ENCODE results near the gene IL4R. TPM values are rescaled to one million over a fixed set of nuclear protein-coding genes. Genes with fewer than 3 reads are reported as not detected.
A peak's percentile ranks its signal among the peaks of the same experiment; 100 is the strongest.

The IL4R gene
- total and polyA plus RNA-seq, 2 of the 13 experiments (the other 11 are each of a cell fraction or from before 2014, with no cell fraction given) = 15.9 to 49.6 TPM

DNA sequence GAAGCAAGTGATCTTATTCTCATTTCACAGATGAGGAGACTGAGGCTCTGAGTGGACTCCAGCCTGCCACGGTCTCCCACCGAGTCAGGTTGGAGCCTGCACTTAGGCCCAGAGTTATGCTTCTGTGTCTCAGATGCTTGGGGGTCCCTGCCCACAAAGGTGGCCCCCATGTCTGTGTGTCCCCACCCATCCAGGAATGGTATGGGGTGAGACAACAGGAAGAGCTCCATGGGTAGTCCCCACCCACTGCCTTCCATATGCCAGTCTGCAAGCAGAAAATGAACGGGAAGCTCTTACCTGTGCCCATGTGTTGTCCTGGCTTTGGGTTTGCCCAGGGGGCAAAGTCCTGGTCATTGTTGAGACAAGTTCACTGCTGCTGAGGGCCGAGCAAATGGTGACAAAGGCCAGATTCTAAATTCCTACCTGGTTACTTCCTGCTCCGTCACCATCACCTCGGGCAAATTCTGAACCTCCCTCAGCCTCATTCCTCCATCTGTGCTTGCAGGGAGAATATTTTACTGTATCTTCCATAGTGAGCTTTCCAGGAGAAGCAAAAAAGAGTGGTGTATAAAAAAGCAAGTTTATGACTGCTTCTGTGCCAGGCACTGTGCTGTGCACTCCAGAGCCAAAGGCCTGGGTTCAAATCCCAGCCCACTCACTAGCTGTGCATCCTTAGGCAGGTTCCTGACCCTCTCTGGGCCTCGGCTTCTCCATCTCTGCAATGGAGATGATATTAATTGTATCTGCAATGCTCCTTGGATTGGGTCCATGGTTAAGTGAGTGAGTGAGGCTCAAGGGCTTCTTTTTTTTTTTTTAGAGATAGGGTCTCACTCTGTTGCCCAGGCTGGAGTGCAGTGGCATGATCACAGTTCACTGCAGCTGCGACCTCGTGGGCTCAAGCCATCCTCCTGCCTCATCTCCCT, 9.3 kb downstream of the IL4R start (continued):
- TF ChIP-seq ARID2 (CRISPR knock-in tag; IDR thresholded peaks at IDR 0.05; ENCODE audit: borderline replicate concordance) (no peak), ETV5 (CRISPR knock-in tag; IDR thresholded peaks at IDR 0.05; ENCODE audit: borderline replicate concordance) (peak; percentile 69; the same call in 1 of the 2 replicates), HNF4G (IDR thresholded peaks at IDR 0.05; ENCODE audit: borderline replicate concordance, low read depth, low read length) (peak; percentile 89; the same call in 1 of the 2 replicates), HNF4G (CRISPR knock-in tag; IDR thresholded peaks at IDR 0.05; ENCODE audit: borderline replicate concordance, low read depth) (peak; percentile 88; the same call in 1 of the 2 replicates), BRD4 (CRISPR knock-in tag; IDR thresholded peaks at IDR 0.05) (no peak), RARA (CRISPR knock-in tag; IDR thresholded peaks at IDR 0.05) (peak; percentile 70), ZNF652 (CRISPR knock-in tag; IDR thresholded peaks at IDR 0.05; ENCODE audit: borderline replicate concordance, low read depth) (0 out of 2 replicates have a peak, but pooled peaks have one; percentile 17), TGIF2 (CRISPR knock-in tag; IDR thresholded peaks at IDR 0.05) (no peak), KDM3A (CRISPR knock-in tag; IDR thresholded peaks at IDR 0.05; ENCODE audit: low read depth) (0 out of 2 replicates have a peak, but pooled peaks have one; percentile 40), ZC3H4 (CRISPR knock-in tag; IDR thresholded peaks at IDR 0.05; ENCODE audit: borderline replicate concordance) (no peak), RARG (CRISPR knock-in tag; IDR thresholded peaks at IDR 0.05; ENCODE audit: low read depth) (no peak), ZNF788 (CRISPR knock-in tag; IDR thresholded peaks at IDR 0.05; ENCODE audit: borderline replicate concordance) (peak; percentile 51; the same call in 1 of the 2 replicates), ZNF570 (CRISPR knock-in tag; IDR thresholded peaks at IDR 0.05; ENCODE audit: borderline replicate concordance) (no peak)
- TF ChIP-seq, protein P1, sequence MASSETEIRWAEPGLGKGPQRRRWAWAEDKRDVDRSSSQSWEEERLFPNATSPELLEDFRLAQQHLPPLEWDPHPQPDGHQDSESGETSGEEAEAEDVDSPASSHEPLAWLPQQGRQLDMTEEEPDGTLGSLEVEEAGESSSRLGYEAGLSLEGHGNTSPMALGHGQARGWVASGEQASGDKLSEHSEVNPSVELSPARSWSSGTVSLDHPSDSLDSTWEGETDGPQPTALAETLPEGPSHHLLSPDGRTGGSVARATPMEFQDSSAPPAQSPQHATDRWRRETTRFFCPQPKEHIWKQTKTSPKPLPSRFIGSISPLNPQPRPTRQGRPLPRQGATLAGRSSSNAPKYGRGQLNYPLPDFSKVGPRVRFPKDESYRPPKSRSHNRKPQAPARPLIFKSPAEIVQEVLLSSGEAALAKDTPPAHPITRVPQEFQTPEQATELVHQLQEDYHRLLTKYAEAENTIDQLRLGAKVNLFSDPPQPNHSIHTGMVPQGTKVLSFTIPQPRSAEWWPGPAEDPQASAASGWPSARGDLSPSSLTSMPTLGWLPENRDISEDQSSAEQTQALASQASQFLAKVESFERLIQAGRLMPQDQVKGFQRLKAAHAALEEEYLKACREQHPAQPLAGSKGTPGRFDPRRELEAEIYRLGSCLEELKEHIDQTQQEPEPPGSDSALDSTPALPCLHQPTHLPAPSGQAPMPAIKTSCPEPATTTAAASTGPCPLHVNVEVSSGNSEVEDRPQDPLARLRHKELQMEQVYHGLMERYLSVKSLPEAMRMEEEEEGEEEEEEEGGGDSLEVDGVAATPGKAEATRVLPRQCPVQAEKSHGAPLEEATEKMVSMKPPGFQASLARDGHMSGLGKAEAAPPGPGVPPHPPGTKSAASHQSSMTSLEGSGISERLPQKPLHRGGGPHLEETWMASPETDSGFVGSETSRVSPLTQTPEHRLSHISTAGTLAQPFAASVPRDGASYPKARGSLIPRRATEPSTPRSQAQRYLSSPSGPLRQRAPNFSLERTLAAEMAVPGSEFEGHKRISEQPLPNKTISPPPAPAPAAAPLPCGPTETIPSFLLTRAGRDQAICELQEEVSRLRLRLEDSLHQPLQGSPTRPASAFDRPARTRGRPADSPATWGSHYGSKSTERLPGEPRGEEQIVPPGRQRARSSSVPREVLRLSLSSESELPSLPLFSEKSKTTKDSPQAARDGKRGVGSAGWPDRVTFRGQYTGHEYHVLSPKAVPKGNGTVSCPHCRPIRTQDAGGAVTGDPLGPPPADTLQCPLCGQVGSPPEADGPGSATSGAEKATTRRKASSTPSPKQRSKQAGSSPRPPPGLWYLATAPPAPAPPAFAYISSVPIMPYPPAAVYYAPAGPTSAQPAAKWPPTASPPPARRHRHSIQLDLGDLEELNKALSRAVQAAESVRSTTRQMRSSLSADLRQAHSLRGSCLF (CRISPR knock-in tag; IDR thresholded peaks at IDR 0.05; ENCODE audit: borderline replicate concordance) = no peak
- TF ChIP-seq, protein P2, sequence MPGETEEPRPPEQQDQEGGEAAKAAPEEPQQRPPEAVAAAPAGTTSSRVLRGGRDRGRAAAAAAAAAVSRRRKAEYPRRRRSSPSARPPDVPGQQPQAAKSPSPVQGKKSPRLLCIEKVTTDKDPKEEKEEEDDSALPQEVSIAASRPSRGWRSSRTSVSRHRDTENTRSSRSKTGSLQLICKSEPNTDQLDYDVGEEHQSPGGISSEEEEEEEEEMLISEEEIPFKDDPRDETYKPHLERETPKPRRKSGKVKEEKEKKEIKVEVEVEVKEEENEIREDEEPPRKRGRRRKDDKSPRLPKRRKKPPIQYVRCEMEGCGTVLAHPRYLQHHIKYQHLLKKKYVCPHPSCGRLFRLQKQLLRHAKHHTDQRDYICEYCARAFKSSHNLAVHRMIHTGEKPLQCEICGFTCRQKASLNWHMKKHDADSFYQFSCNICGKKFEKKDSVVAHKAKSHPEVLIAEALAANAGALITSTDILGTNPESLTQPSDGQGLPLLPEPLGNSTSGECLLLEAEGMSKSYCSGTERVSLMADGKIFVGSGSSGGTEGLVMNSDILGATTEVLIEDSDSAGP (CRISPR knock-in tag; IDR thresholded peaks at IDR 0.05; ENCODE audit: borderline replicate concordance) = no peak; the same call in 1 of the 2 replicates
- TF ChIP-seq, protein P3, sequence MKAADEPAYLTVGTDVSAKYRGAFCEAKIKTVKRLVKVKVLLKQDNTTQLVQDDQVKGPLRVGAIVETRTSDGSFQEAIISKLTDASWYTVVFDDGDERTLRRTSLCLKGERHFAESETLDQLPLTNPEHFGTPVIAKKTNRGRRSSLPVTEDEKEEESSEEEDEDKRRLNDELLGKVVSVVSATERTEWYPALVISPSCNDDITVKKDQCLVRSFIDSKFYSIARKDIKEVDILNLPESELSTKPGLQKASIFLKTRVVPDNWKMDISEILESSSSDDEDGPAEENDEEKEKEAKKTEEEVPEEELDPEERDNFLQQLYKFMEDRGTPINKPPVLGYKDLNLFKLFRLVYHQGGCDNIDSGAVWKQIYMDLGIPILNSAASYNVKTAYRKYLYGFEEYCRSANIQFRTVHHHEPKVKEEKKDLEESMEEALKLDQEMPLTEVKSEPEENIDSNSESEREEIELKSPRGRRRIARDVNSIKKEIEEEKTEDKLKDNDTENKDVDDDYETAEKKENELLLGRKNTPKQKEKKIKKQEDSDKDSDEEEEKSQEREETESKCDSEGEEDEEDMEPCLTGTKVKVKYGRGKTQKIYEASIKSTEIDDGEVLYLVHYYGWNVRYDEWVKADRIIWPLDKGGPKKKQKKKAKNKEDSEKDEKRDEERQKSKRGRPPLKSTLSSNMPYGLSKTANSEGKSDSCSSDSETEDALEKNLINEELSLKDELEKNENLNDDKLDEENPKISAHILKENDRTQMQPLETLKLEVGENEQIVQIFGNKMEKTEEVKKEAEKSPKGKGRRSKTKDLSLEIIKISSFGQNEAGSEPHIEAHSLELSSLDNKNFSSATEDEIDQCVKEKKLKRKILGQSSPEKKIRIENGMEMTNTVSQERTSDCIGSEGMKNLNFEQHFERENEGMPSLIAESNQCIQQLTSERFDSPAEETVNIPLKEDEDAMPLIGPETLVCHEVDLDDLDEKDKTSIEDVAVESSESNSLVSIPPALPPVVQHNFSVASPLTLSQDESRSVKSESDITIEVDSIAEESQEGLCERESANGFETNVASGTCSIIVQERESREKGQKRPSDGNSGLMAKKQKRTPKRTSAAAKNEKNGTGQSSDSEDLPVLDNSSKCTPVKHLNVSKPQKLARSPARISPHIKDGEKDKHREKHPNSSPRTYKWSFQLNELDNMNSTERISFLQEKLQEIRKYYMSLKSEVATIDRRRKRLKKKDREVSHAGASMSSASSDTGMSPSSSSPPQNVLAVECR (CRISPR knock-in tag; IDR thresholded peaks at IDR 0.05; ENCODE audit: borderline replicate concordance) = no peak; the same call in 1 of the 2 replicates

Data from HepG2 (cell line).